COLO668 (cell line): ENCODE results near the gene SH3BGRL2.
"Not testable (repeated sequence)": the region's sequence is repeated elsewhere in the genome, so short reads cannot be mapped to it uniquely, and the experiment has no call there.

Experiments used
- DNase-seq: peaks from one replicate; lab custom pipeline; 2025; ENCODE audit not compliant: unreplicated experiment; lab: John Stamatoyannopoulos, UW

SH3BGRL2 gene

DNA sequence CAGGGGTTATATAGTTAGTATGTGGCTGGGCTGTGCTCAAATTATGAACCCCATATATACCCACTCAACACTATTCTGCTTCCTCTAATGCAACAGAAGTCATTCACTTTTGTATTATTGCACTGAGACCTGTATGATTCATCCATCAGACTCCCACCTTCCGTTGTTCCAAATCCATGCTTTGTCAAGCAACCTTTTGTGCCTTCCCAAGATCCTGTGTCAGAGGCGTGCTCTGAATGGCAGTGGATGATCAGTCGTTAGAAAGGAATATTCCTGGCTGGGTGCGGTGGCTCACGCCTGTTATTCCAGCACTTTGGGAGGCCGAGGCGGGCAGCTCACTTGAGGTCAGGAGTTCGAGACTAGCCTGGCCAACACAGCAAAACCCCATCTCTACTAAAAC lies 103.2 kb downstream of the SH3BGRL2 start:
- no peak for DNase-seq

DNA sequence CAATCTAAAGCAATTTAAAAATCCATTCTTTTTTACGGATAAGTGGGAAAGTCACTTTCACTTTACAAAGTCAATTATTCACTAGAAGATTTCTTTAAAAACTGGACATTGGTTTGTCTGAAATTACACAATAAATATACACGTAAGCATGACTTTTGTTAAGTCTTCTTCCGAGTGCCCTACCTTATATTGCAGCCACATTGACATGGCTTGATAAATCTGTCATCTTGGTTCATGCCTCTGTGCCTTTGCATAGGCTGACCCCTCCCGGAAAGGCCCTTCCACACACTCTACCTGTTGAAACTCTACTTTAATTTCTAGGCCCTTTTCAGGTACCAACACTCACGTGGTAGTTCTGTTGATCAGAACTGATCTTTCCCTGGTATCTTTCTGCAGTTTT lies 104.1 kb downstream of the SH3BGRL2 start:
- DNase-seq = no peak

DNA sequence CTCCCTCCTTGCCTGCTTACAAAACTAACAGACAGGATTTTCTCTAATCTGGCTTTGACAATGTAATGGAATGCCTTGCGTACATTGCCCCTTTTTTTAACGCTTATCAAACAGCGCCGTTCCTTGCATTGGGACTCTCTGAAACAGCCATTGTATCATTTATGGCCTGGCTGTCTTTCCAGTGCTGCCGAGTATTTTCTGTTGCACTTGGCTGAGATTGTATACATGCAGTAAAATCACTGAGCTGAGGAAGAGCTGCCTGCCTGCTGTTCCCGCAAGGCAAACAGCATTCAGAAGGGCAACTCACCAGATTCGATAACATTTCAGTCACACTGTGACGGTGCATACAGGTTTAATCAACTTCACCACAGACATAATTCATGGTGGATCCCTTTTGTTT lies 106.0 kb downstream of the SH3BGRL2 start:
- DNase-seq = peak; percentile 20

DNA sequence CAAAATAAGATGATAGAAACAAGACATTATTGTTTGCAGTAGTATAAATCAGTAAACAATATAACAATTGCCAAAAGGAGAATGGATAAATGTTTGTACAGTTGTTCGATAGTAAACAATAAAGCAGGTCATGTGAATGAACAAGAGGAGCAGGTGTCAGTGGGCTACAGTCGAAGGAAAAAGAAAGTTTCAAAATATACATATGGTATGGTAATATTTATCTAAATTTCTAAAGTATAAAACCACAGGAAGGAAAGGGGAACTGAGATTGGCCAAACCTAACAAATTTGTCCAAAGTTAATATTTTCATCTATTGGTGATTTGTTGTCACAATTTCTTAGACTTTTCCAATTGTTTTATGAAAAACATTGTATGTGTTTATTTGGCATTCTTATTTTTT lies 110.9 kb downstream of the SH3BGRL2 start:
- DNase-seq = no peak

DNA sequence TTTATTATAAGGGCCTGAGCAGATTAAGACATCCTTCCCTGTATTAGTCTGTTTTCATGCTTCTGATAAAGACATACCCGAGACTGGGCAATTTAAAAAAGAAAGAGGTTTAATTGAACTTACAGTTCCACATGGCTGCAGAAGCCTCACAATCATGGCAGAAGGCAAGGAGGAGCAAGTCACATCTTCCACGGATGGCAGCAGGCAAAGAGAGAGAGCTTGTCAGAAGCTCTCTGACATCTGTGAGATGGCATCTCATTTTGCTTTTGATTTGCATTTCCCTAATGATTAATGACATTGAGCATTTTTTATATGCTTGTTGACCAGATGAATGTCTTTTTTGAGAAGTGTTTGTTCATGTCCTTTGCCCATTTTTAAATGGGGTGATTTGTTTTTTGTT lies 114.2 kb downstream of the SH3BGRL2 start:
- not testable (repeated sequence) for DNase-seq

DNA sequence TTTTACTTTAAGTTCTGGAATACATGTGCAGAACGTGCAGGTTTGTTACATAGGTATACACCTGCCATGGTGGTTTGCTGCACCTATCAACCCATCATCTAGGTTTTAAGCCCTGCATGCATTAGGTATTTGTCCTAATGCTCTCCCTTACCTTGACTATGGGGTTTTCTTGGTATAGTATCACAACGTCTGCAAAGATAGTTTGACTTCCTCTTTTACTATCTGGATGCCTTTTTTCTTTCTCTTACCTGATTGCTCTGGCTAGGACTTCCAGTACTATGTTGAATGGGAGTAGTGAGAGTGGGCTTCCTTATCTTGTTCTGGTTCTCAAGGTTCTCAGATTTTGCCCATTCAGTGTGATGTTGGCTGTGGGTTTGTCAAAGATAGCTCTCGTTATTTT lies 115.2 kb downstream of the SH3BGRL2 start:
- not testable (repeated sequence) for DNase-seq

DNA sequence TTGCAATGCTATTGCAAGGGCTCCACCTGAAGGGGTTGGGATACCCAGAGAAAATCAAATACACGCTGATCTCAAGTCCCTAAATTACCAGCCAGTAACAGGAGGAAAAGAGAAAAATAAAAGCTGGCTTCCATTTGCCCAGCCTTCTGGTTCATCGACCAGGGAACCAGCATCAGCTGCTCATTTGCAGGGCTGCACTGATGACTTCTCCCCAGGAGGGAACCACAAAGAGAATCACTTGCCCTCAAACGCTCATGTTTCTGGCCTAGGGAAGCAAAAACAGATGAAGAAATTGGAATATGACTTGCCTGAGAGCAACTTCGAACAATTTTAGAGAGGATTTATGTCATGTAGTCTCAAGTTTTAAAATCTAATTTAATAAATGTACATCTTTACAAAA lies 119.7 kb downstream of the SH3BGRL2 start:
- DNase-seq = no peak
